Measurements from ENCODE around the gene ZNF385D. TPM values are rescaled to one million over a fixed set of nuclear protein-coding genes. Genes with fewer than 3 reads are reported as not detected.

Gene ZNF385D
- total and polyA plus RNA-seq, 3 donors from 2014 or later = 21.1 to 57.0 (median 31.4) TPM

DNA sequence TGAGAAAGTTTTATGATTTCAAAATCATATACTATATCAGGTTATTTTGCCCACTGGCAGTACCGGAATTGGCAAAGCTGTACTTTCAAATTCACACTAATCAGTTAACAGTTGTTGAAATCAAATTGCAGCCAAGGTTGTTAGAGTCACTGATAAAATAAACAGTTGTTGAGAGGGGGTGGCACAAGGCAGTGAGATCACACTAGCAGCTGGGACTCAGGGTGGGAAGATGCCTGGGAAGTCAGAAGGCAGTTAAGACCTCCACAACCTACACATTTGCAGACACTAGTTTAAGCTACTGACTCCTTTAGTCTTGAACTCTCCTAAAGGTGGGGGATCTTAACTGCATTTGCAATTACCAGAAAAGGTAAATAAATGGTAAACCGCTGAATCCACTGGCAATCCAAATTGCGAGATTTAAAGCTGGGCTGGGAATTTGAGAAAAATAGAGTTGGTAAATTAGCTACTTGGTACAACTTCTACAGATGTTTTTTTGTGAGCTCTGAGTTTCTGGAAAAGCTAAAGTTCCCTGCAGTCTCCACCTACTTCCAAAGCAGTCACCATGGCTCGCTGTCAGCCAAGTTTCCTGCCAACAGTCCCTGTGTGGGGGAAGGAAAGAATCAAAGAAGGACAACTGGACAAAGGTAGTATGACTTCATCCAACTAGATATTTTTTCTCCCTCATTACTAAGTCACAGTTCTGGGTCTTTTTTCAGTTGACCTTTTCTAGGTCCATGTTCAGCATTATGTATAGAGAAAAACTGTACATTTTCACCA lies 105.7 kb downstream of the ZNF385D start:
- no peak for TF ChIP-seq POLR2A (IDR thresholded peaks at IDR 0.05)
- TF ChIP-seq, protein P1, sequence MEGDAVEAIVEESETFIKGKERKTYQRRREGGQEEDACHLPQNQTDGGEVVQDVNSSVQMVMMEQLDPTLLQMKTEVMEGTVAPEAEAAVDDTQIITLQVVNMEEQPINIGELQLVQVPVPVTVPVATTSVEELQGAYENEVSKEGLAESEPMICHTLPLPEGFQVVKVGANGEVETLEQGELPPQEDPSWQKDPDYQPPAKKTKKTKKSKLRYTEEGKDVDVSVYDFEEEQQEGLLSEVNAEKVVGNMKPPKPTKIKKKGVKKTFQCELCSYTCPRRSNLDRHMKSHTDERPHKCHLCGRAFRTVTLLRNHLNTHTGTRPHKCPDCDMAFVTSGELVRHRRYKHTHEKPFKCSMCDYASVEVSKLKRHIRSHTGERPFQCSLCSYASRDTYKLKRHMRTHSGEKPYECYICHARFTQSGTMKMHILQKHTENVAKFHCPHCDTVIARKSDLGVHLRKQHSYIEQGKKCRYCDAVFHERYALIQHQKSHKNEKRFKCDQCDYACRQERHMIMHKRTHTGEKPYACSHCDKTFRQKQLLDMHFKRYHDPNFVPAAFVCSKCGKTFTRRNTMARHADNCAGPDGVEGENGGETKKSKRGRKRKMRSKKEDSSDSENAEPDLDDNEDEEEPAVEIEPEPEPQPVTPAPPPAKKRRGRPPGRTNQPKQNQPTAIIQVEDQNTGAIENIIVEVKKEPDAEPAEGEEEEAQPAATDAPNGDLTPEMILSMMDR (IDR thresholded peaks at IDR 0.05) = no peak
- intact Hi-C loops (cut with DNase I; ENCODE audit: low total_unique reads) = no loop called here
- whole genome bisulfite sequencing, 2 donors = 48 to 58% methylated on average over 4 of the region's 4 CpGs

DNA sequence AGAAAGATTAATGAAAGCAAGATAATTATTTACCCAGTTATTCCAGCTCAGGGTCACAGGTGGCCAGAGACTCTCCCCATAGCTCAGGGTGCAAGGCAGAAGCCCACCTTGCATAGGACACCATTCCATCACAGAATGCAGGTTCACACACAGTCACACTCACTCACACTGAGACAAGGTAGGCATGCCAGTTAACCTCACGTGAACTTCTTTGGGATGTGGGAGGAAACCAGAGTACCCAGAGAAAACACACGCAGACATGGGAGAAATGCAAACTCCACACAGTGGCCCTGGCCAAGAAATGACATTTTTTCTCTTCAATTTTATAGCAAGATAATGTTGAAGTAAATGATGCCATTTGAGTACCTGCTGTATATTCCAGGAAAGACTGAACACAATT lies 106.7 kb downstream of the ZNF385D start:
- TF ChIP-seq, protein P1 (IDR thresholded peaks at IDR 0.05) = no peak
- no peak for TF ChIP-seq POLR2A (IDR thresholded peaks at IDR 0.05)
- no peaks in the 10 kb centered on the region for H3K36me3 ChIP-seq (ENCODE audit: low read depth, missing control alignments)
- no peaks in the 10 kb centered on the region for H3K27me3 ChIP-seq
- no peak for DNase-seq
- H3K27ac ChIP-seq = no peak overlapping the region
- no peaks in the 10 kb centered on the region for H3K4me1 ChIP-seq
- 59 to 66% methylated on average over 2 of the region's 2 CpGs for WGBS, 2 donors
- no peaks in the 10 kb centered on the region for H3K9me3 ChIP-seq
- no peak overlapping the region for H3K4me3 ChIP-seq
- intact Hi-C loops (cut with DNase I; ENCODE audit: low total_unique reads) = no loop called here

More for the DNA sequence above, 105.7 kb downstream of the ZNF385D start:
- H3K4me3 ChIP-seq = no peak overlapping the region
- no peaks in the 10 kb centered on the region for H3K4me1 ChIP-seq
- peak overlapping the region in 1 of 2 donors; percentile 29 for H3K27ac ChIP-seq
- peak; percentile 15 for DNase-seq
- no peaks in the 10 kb centered on the region for H3K9me3 ChIP-seq
- H3K36me3 ChIP-seq (ENCODE audit: low read depth, missing control alignments) = no peaks in the 10 kb centered on the region
- H3K27me3 ChIP-seq = no peaks in the 10 kb centered on the region

DNA sequence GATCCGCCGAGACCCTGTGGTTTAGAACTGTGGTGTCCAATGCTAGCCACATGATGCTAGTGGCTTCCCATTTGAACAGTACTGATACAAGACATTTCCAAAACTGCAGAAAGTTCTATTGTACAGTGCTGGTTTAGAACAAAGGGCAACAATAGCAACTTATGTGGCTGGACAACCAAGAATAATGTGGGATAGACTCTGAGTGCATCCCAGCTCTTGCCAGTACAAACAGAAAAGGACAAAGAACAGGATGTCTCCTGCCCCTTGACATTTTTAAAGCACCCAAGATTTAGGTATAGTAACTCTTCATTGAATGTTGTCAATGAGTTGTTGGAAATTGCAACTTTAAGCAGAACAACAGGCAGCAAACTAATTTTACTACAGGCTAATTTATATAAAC lies 107.3 kb downstream of the ZNF385D start:
- no peak overlapping the region for H3K27ac ChIP-seq
- TF ChIP-seq, protein P1 (IDR thresholded peaks at IDR 0.05) = no peak
- no peak for TF ChIP-seq POLR2A (IDR thresholded peaks at IDR 0.05)
- 32 to 90% methylated on average over 2 of the region's 2 CpGs for WGBS, 2 donors

DNA sequence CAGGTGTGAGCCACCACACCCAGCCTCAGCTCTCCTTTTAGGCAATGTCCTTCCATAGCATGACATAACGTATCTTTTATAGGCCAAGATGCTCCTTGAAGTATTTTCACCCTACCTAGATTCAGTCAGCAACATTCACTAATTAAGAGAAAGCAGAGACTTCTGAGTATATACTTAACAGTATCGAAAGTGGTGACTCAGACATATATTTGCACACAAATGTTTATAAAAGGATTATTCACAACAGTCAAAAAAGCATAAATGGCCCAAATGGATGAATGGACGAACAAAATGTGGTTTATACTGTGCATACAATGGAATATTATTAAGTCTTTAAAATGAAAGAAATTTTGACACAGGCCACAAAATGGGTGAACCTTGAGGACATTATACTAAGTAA lies 108.6 kb downstream of the ZNF385D start:
- WGBS, 2 donors = 92 to 94% methylated on average over 3 of the region's 3 CpGs

More for the DNA sequence above, 107.3 kb downstream of the ZNF385D start:
- no peaks in the 10 kb centered on the region for H3K4me1 ChIP-seq
- H3K4me3 ChIP-seq = no peak overlapping the region
- no peak for DNase-seq
- H3K27me3 ChIP-seq = no peaks in the 10 kb centered on the region
- no peaks in the 10 kb centered on the region for H3K36me3 ChIP-seq (ENCODE audit: low read depth, missing control alignments)
- no peaks in the 10 kb centered on the region for H3K9me3 ChIP-seq
- intact Hi-C loops (cut with DNase I; ENCODE audit: low total_unique reads) = no loop called here

More for the DNA sequence above, 108.6 kb downstream of the ZNF385D start:
- Histone ChIP-seq H3K27me3 (no peaks in the 10 kb centered on the region), H3K4me1 (no peaks in the 10 kb centered on the region), H3K27ac (no peak overlapping the region), H3K9me3 (no peaks in the 10 kb centered on the region), H3K36me3 (ENCODE audit: low read depth, missing control alignments) (no peaks in the 10 kb centered on the region), H3K4me3 (no peak overlapping the region)
- no peak for DNase-seq
- no peak for TF ChIP-seq POLR2A (IDR thresholded peaks at IDR 0.05)
- TF ChIP-seq, protein P1 (IDR thresholded peaks at IDR 0.05) = no peak
- intact Hi-C loops (cut with DNase I; ENCODE audit: low total_unique reads) = no loop called here

All from testis (tissue), 3 donors.